ENCODE measurements around the gene LCN6.
"Not testable (repeated sequence)": the region's sequence is repeated elsewhere in the genome, so short reads cannot be mapped to it uniquely, and the experiment has no call there.

LCN6 gene

DNA sequence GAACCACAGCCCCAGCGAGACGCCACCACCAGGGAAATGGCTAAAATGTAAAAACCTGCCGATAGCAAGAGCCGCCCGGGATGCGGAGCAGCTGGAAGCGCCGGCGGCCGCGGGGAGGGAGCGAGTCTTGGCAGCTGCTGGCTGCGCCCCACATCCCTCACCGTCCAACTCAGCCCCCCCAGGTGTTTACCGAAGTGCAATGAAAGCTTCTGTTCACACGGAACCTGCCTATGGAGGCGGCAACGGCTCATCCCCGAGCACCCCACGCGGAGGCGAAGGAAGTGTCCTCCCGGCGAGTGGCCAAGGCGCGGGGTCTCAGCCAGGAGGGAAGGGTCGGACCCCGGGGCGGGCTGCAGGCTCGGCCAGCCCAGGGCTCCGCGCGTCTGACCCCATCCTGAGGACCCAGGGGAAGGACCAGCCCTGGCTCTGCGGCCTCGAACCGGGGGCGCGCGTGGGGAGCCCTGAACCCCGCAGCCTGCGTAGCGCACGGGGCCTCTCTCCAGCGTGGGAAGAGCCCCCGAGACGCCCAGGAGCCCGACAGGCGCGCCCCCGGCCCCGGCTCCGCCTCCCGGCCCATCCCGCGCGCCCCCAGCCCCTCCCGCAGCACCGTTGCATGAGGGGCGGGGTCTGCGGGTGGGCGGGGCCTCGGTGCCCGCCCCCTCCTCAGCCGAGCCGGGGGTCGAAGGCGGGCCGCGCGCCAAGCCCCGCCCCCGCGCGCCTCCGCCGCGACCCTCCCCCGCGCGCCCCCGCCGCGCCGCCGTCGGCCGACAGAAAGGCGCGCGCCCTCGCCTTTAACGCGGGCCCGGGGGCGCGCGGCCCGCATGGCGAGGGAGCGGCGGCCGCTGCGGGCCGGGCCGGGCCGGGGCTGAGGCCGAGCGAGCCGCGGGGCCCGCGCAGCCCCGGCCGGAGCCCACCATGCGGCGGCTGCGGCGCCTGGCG, 36.3 kb downstream of the LCN6 start, which contains the start of gene DIPK1B:
DIPK1B (plus strand) TSS at position 822 of the 939 bp plus-strand sequence; CDS start at position 916, 94 bp downstream.
- H3K4me3 ChIP-seq (IDR thresholded peaks at IDR 0.05; ENCODE audit: insufficient read depth, low read depth, low read length) = no peak within 1 kb of the TSS
- H2AFZ ChIP-seq (ENCODE audit: low read depth) = peak within 1 kb of the TSS; percentile 54
- no peaks in the 10 kb centered on the region for H3K27me3 ChIP-seq (ENCODE audit: insufficient read depth, low read depth)
- no peaks in the 10 kb centered on the region for H3K79me2 ChIP-seq (ENCODE audit: insufficient read depth, low read depth)
- TF ChIP-seq, protein P1, sequence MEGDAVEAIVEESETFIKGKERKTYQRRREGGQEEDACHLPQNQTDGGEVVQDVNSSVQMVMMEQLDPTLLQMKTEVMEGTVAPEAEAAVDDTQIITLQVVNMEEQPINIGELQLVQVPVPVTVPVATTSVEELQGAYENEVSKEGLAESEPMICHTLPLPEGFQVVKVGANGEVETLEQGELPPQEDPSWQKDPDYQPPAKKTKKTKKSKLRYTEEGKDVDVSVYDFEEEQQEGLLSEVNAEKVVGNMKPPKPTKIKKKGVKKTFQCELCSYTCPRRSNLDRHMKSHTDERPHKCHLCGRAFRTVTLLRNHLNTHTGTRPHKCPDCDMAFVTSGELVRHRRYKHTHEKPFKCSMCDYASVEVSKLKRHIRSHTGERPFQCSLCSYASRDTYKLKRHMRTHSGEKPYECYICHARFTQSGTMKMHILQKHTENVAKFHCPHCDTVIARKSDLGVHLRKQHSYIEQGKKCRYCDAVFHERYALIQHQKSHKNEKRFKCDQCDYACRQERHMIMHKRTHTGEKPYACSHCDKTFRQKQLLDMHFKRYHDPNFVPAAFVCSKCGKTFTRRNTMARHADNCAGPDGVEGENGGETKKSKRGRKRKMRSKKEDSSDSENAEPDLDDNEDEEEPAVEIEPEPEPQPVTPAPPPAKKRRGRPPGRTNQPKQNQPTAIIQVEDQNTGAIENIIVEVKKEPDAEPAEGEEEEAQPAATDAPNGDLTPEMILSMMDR (conservative IDR thresholded peaks at IDR 0.05; ENCODE audit: low read depth, low read length) = no peak
- peaks cover 17% of the 10 kb centered on the region for H3K4me1 ChIP-seq (ENCODE audit: low read depth, poor library complexity, severe bottlenecking)
- H3K36me3 ChIP-seq (ENCODE audit: insufficient read depth) = no peaks in the 10 kb centered on the region
- peak within 1 kb of the TSS; percentile 64; the same call in 1 of the 2 replicates for H3K9ac ChIP-seq
- H3K4me2 ChIP-seq = peak within 1 kb of the TSS; percentile 97
- no peaks in the 10 kb centered on the region for H4K20me1 ChIP-seq (ENCODE audit: insufficient read depth)
- H3K27ac ChIP-seq = no peak within 1 kb of the TSS

- not testable (repeated sequence) for H3K4me2 ChIP-seq; H3K27me3 ChIP-seq (ENCODE audit: insufficient read depth, low read depth); H3K79me2 ChIP-seq (ENCODE audit: insufficient read depth, low read depth); H4K20me1 ChIP-seq (ENCODE audit: insufficient read depth); H3K27ac ChIP-seq; H3K4me3 ChIP-seq (IDR thresholded peaks at IDR 0.05; ENCODE audit: insufficient read depth, low read depth, low read length); H3K36me3 ChIP-seq (ENCODE audit: insufficient read depth); H3K9ac ChIP-seq; H2AFZ ChIP-seq (ENCODE audit: low read depth)
- peaks cover 17% of the 10 kb centered on the region for H3K4me1 ChIP-seq (ENCODE audit: low read depth, poor library complexity, severe bottlenecking)
Observed at GRCh38 chr9:136711219-136711648, 37.1 kb downstream of the LCN6 start.

- peaks cover 17% of the 10 kb centered on the region for H3K4me1 ChIP-seq (ENCODE audit: low read depth, poor library complexity, severe bottlenecking)
- H3K27ac ChIP-seq = no peak overlapping the region
- H3K36me3 ChIP-seq (ENCODE audit: insufficient read depth) = no peaks in the 10 kb centered on the region
- no peaks in the 10 kb centered on the region for H3K79me2 ChIP-seq (ENCODE audit: insufficient read depth, low read depth)
- no peak overlapping the region for H3K4me2 ChIP-seq
- no peak overlapping the region for H3K4me3 ChIP-seq (IDR thresholded peaks at IDR 0.05; ENCODE audit: insufficient read depth, low read depth, low read length)
- H2AFZ ChIP-seq (ENCODE audit: low read depth) = no peak overlapping the region
- H3K9ac ChIP-seq = no peak overlapping the region
- no peaks in the 10 kb centered on the region for H3K27me3 ChIP-seq (ENCODE audit: insufficient read depth, low read depth)
- TF ChIP-seq, protein P1 (conservative IDR thresholded peaks at IDR 0.05; ENCODE audit: low read depth, low read length) = no peak
- no peaks in the 10 kb centered on the region for H4K20me1 ChIP-seq (ENCODE audit: insufficient read depth)
Observed at GRCh38 chr9:136710543-136710942, 37.8 kb downstream of the LCN6 start.

DNA sequence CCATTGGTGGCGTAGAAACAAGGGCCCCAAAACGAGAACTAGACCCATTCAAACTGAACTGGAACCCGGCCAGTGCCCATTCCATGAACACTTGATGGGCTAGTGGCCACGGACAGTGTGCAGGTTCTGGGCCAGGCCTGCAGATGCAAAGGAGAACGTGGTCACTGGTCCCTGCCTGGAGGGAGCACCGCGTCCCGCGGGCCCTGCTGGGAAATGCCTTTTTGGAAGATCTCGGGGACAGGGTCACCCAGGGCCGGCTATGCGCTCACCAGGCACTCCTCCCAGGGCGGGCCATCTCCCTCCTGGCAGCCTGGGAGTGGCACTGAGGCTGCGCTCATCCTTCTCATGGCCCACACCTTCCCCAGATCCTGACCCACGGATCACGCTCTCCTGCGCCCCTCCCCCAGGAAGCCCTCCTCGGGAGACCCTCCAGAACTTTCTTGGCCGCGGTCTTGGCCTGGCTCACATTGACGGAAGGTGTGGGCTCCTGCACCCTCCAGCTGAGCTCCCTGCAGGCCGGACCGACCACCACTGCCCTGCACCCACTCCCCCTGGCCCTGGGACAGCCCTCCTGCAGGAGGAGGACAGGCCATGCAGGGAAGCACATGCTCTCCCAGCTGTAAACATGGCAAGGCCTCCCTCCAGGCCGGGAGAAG, 38.7 kb downstream of the LCN6 start:
- no peaks in the 10 kb centered on the region for H3K27me3 ChIP-seq (ENCODE audit: insufficient read depth, low read depth)
- no peak overlapping the region for H3K27ac ChIP-seq

More for the DNA sequence above, 38.7 kb downstream of the LCN6 start:
- peaks cover 24% of the 10 kb centered on the region for H3K4me1 ChIP-seq (ENCODE audit: low read depth, poor library complexity, severe bottlenecking)
- H3K4me3 ChIP-seq (IDR thresholded peaks at IDR 0.05; ENCODE audit: insufficient read depth, low read depth, low read length) = no peak overlapping the region
- H3K4me2 ChIP-seq = no peak overlapping the region
- H3K79me2 ChIP-seq (ENCODE audit: insufficient read depth, low read depth) = 0 out of 2 replicates have a peak, but pooled peaks cover 3% of the 10 kb centered on the region
- no peaks in the 10 kb centered on the region for H4K20me1 ChIP-seq (ENCODE audit: insufficient read depth)
- TF ChIP-seq, protein P1 (conservative IDR thresholded peaks at IDR 0.05; ENCODE audit: low read depth, low read length) = no peak
- H2AFZ ChIP-seq (ENCODE audit: low read depth) = no peak overlapping the region
- H3K36me3 ChIP-seq (ENCODE audit: insufficient read depth) = no peaks in the 10 kb centered on the region
- H3K9ac ChIP-seq = no peak overlapping the region

Measured in KMS-11 (cell line).